Prostate gland (tissue), 2 donors: Measurements from ENCODE around the gene DDX41.

Source experiments
- CTCF ChIP-seq, 4 experiments: fragments of 200-600 bp in 2 of 4; fragments of 450-650 bp in 2 of 4; sonication (generic) in 2 of 4; IDR thresholded peaks; 1 replicate in 3 of 4; 2 replicates in 1 of 4; pipeline ENCODE4 v1.5.1; 2016 to 2019; ENCODE audit warnings: antibody characterized with exemption in 4 of 4, mild to moderate bottlenecking in 2 of 4, moderate library complexity in 2 of 4
- POLR2A ChIP-seq: fragments of 450-650 bp; IDR thresholded peaks from one replicate; pipeline ENCODE4 v1.6.1; 2016; ENCODE audit warnings: antibody characterized with exemption, mild to moderate bottlenecking

DNA sequence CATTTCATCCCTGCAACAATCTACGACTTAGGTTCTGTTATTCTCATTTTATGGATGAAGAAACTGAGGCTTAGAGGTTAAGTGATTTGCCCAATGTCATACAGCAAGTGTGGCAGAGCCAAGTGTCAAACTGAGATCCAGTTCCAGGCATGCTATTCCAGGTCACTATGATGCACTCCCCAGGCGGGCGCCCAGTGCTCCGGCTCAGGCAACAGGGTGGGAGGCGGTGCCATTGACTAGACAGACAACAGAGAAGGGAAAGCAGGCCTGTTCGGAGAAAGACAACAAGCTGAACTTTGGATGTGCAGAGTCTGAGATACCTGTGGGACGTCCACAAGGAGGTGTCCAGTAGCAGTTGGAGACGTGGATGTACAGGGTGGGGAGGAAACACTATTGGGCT, 10.8 kb upstream of the DDX41 start:
- no peak for TF ChIP-seq CTCF (IDR thresholded peaks at IDR 0.05)
- TF ChIP-seq POLR2A, result no peak
